Measurements from ENCODE around the gene SERGEF.

SERGEF gene

GRCh38 chr11:17952487-17952886 is 60.4 kb downstream of the SERGEF start:
- Histone ChIP-seq H3K4me1 (ENCODE audit: control insufficient read depth, insufficient read depth, low read length) (no peaks in the 10 kb centered on the region), H3K27me3 (ENCODE audit: control insufficient read depth, insufficient read depth, low read length) (no peaks in the 10 kb centered on the region), H3K36me3 (ENCODE audit: control insufficient read depth, insufficient read depth, low read length) (no peaks in the 10 kb centered on the region), H3K9me3 (ENCODE audit: control insufficient read depth, insufficient read depth, low read length) (no peaks in the 10 kb centered on the region), H3K4me3 (ENCODE audit: low read length) (no peak overlapping the region), H3K27ac (ENCODE audit: low read length) (no peak overlapping the region)
- WGBS (ENCODE audit: insufficient coverage, insufficient read length) = no CpG with 5 or more reads among the region's 4 CpGs
- DNase-seq (ENCODE audit: low read depth, low spot score) = no peak

- WGBS (ENCODE audit: insufficient coverage, insufficient read length) = no CpG with 5 or more reads among the region's 3 CpGs
- Histone ChIP-seq H3K27ac (ENCODE audit: low read length) (no peak overlapping the region), H3K4me1 (ENCODE audit: control insufficient read depth, insufficient read depth, low read length) (no peaks in the 10 kb centered on the region), H3K36me3 (ENCODE audit: control insufficient read depth, insufficient read depth, low read length) (no peaks in the 10 kb centered on the region), H3K27me3 (ENCODE audit: control insufficient read depth, insufficient read depth, low read length) (no peaks in the 10 kb centered on the region), H3K9me3 (ENCODE audit: control insufficient read depth, insufficient read depth, low read length) (no peaks in the 10 kb centered on the region), H3K4me3 (ENCODE audit: low read length) (no peak overlapping the region)
- DNase-seq (ENCODE audit: low read depth, low spot score) = no peak
Observed at GRCh38 chr11:17951685-17952388, 61.0 kb downstream of the SERGEF start.

GRCh38 chr11:17950644-17951043 is 62.2 kb downstream of the SERGEF start:
- WGBS (ENCODE audit: insufficient coverage, insufficient read length) = no CpG with 5 or more reads among the region's 1 CpG
- DNase-seq (ENCODE audit: low read depth, low spot score) = no peak
- Histone ChIP-seq H3K4me1 (ENCODE audit: control insufficient read depth, insufficient read depth, low read length) (no peaks in the 10 kb centered on the region), H3K27me3 (ENCODE audit: control insufficient read depth, insufficient read depth, low read length) (no peaks in the 10 kb centered on the region), H3K9me3 (ENCODE audit: control insufficient read depth, insufficient read depth, low read length) (no peaks in the 10 kb centered on the region), H3K4me3 (ENCODE audit: low read length) (no peak overlapping the region), H3K27ac (ENCODE audit: low read length) (no peak overlapping the region), H3K36me3 (ENCODE audit: control insufficient read depth, insufficient read depth, low read length) (no peaks in the 10 kb centered on the region)

- H3K27me3 ChIP-seq (ENCODE audit: control insufficient read depth, insufficient read depth, low read length) = no peaks in the 10 kb centered on the region
- H3K36me3 ChIP-seq (ENCODE audit: control insufficient read depth, insufficient read depth, low read length) = no peaks in the 10 kb centered on the region
- no peak for DNase-seq (ENCODE audit: low read depth, low spot score)
- no CpG with 5 or more reads among the region's 6 CpGs for WGBS (ENCODE audit: insufficient coverage, insufficient read length)
- no peaks in the 10 kb centered on the region for H3K4me1 ChIP-seq (ENCODE audit: control insufficient read depth, insufficient read depth, low read length)
- no peak overlapping the region for H3K4me3 ChIP-seq (ENCODE audit: low read length)
- no peak overlapping the region for H3K27ac ChIP-seq (ENCODE audit: low read length)
- no peaks in the 10 kb centered on the region for H3K9me3 ChIP-seq (ENCODE audit: control insufficient read depth, insufficient read depth, low read length)
Observed at GRCh38 chr11:17948296-17948695, 64.6 kb downstream of the SERGEF start.

- Histone ChIP-seq H3K4me1 (ENCODE audit: control insufficient read depth, insufficient read depth, low read length) (no peaks in the 10 kb centered on the region), H3K36me3 (ENCODE audit: control insufficient read depth, insufficient read depth, low read length) (no peaks in the 10 kb centered on the region), H3K27me3 (ENCODE audit: control insufficient read depth, insufficient read depth, low read length) (no peaks in the 10 kb centered on the region), H3K27ac (ENCODE audit: low read length) (no peak overlapping the region), H3K4me3 (ENCODE audit: low read length) (no peak overlapping the region), H3K9me3 (ENCODE audit: control insufficient read depth, insufficient read depth, low read length) (no peaks in the 10 kb centered on the region)
- no peak for DNase-seq (ENCODE audit: low read depth, low spot score)
- no CpG with 5 or more reads among the region's 1 CpG for WGBS (ENCODE audit: insufficient coverage, insufficient read length)
Observed at GRCh38 chr11:17939542-17939941, 73.3 kb downstream of the SERGEF start.

GRCh38 chr11:17936790-17937189 is 76.1 kb downstream of the SERGEF start:
- WGBS (ENCODE audit: insufficient coverage, insufficient read length) = no CpG with 5 or more reads among the region's 1 CpG
- Histone ChIP-seq H3K4me3 (ENCODE audit: low read length) (no peak overlapping the region), H3K27me3 (ENCODE audit: control insufficient read depth, insufficient read depth, low read length) (no peaks in the 10 kb centered on the region), H3K9me3 (ENCODE audit: control insufficient read depth, insufficient read depth, low read length) (no peaks in the 10 kb centered on the region), H3K36me3 (ENCODE audit: control insufficient read depth, insufficient read depth, low read length) (no peaks in the 10 kb centered on the region), H3K4me1 (ENCODE audit: control insufficient read depth, insufficient read depth, low read length) (no peaks in the 10 kb centered on the region), H3K27ac (ENCODE audit: low read length) (no peak overlapping the region)
- no peak for DNase-seq (ENCODE audit: low read depth, low spot score)

- no CpG with 5 or more reads among the region's 1 CpG for WGBS (ENCODE audit: insufficient coverage, insufficient read length)
- Histone ChIP-seq H3K27me3 (ENCODE audit: control insufficient read depth, insufficient read depth, low read length) (no peaks in the 10 kb centered on the region), H3K9me3 (ENCODE audit: control insufficient read depth, insufficient read depth, low read length) (no peaks in the 10 kb centered on the region), H3K36me3 (ENCODE audit: control insufficient read depth, insufficient read depth, low read length) (no peaks in the 10 kb centered on the region), H3K27ac (ENCODE audit: low read length) (no peak overlapping the region), H3K4me1 (ENCODE audit: control insufficient read depth, insufficient read depth, low read length) (no peaks in the 10 kb centered on the region; the same call in 1 of the 2 replicates), H3K4me3 (ENCODE audit: low read length) (no peak overlapping the region)
- DNase-seq (ENCODE audit: low read depth, low spot score) = no peak
Observed at GRCh38 chr11:17934194-17934593, 78.7 kb downstream of the SERGEF start.

- no peak for DNase-seq (ENCODE audit: low read depth, low spot score)
- no peak overlapping the region for H3K27ac ChIP-seq (ENCODE audit: low read length)
- H3K36me3 ChIP-seq (ENCODE audit: control insufficient read depth, insufficient read depth, low read length) = no peaks in the 10 kb centered on the region
- no peaks in the 10 kb centered on the region for H3K9me3 ChIP-seq (ENCODE audit: control insufficient read depth, insufficient read depth, low read length)
- WGBS (ENCODE audit: insufficient coverage, insufficient read length) = no CpG with 5 or more reads among the region's 1 CpG
- no peak overlapping the region for H3K4me3 ChIP-seq (ENCODE audit: low read length)
- no peaks in the 10 kb centered on the region for H3K27me3 ChIP-seq (ENCODE audit: control insufficient read depth, insufficient read depth, low read length)
- no peaks in the 10 kb centered on the region; the same call in 1 of the 2 replicates for H3K4me1 ChIP-seq (ENCODE audit: control insufficient read depth, insufficient read depth, low read length)
Observed at GRCh38 chr11:17933708-17934107, 79.1 kb downstream of the SERGEF start.

- H3K4me3 ChIP-seq (ENCODE audit: low read length) = no peak overlapping the region
- H3K27me3 ChIP-seq (ENCODE audit: control insufficient read depth, insufficient read depth, low read length) = no peaks in the 10 kb centered on the region
- H3K36me3 ChIP-seq (ENCODE audit: control insufficient read depth, insufficient read depth, low read length) = no peaks in the 10 kb centered on the region
- H3K4me1 ChIP-seq (ENCODE audit: control insufficient read depth, insufficient read depth, low read length) = no peaks in the 10 kb centered on the region; the same call in 1 of the 2 replicates
- no peak for DNase-seq (ENCODE audit: low read depth, low spot score)
- no CpG with 5 or more reads among the region's 1 CpG for WGBS (ENCODE audit: insufficient coverage, insufficient read length)
- H3K9me3 ChIP-seq (ENCODE audit: control insufficient read depth, insufficient read depth, low read length) = no peaks in the 10 kb centered on the region
- no peak overlapping the region for H3K27ac ChIP-seq (ENCODE audit: low read length)
Observed at GRCh38 chr11:17932472-17932871, 80.4 kb downstream of the SERGEF start.

GRCh38 chr11:17931595-17931994 is 81.3 kb downstream of the SERGEF start:
- no peaks in the 10 kb centered on the region; the same call in 1 of the 2 replicates for H3K4me1 ChIP-seq (ENCODE audit: control insufficient read depth, insufficient read depth, low read length)
- H3K27me3 ChIP-seq (ENCODE audit: control insufficient read depth, insufficient read depth, low read length) = no peaks in the 10 kb centered on the region
- WGBS (ENCODE audit: insufficient coverage, insufficient read length) = no CpG with 5 or more reads among the region's 1 CpG
- H3K4me3 ChIP-seq (ENCODE audit: low read length) = no peak overlapping the region
- DNase-seq (ENCODE audit: low read depth, low spot score) = no peak
- no peaks in the 10 kb centered on the region for H3K36me3 ChIP-seq (ENCODE audit: control insufficient read depth, insufficient read depth, low read length)
- H3K27ac ChIP-seq (ENCODE audit: low read length) = no peak overlapping the region
- no peaks in the 10 kb centered on the region for H3K9me3 ChIP-seq (ENCODE audit: control insufficient read depth, insufficient read depth, low read length)

GRCh38 chr11:17930544-17931125 is 82.2 kb downstream of the SERGEF start:
- no peaks in the 10 kb centered on the region for H3K27me3 ChIP-seq (ENCODE audit: control insufficient read depth, insufficient read depth, low read length)
- H3K4me1 ChIP-seq (ENCODE audit: control insufficient read depth, insufficient read depth, low read length) = no peaks in the 10 kb centered on the region; the same call in 1 of the 2 replicates
- no peak for DNase-seq (ENCODE audit: low read depth, low spot score)
- H3K9me3 ChIP-seq (ENCODE audit: control insufficient read depth, insufficient read depth, low read length) = no peaks in the 10 kb centered on the region
- WGBS (ENCODE audit: insufficient coverage, insufficient read length) = no CpG with 5 or more reads among the region's 3 CpGs
- H3K36me3 ChIP-seq (ENCODE audit: control insufficient read depth, insufficient read depth, low read length) = no peaks in the 10 kb centered on the region
- H3K4me3 ChIP-seq (ENCODE audit: low read length) = no peak overlapping the region
- no peak overlapping the region for H3K27ac ChIP-seq (ENCODE audit: low read length)
